Tibial nerve (tissue), 4 donors: ENCODE data around the gene LRPAP1. TPM values are rescaled to one million over a fixed set of nuclear protein-coding genes. Genes with fewer than 3 reads are reported as not detected.

Experiments
- DNase-seq, 2 donors: peaks; one replicate each; pipeline ENCODE4 v3.0.0-alpha.2; 2019; ENCODE audit warnings: low spot score in 2 of 2
- H3K27ac ChIP-seq, 4 donors: fragments of 200-600 bp; sonication (generic) in 3 of 4; one replicate each; pipeline ENCODE4 v1.5.1; 2017 to 2019; ENCODE audit warnings: mild to moderate bottlenecking in 1 of 4
- H3K27me3 ChIP-seq, 2 donors: fragments of 200-600 bp; sonication (generic) in 1 of 2; one replicate each; pipeline versions ENCODE4 v1.5.1 to v1.6.0; 2017 to 2019
- H3K36me3 ChIP-seq, 3 donors: fragments of 200-600 bp; sonication (generic); one replicate each; pipeline ENCODE4 v1.5.1; 2018 to 2019
- H3K4me1 ChIP-seq, 4 donors: fragments of 200-600 bp; sonication (generic) in 3 of 4; one replicate each; pipeline ENCODE4 v1.5.1; 2017 to 2019
- H3K4me3 ChIP-seq, 4 donors: fragments of 200-600 bp; sonication (generic) in 3 of 4; one replicate each; pipeline ENCODE4 v1.5.1; 2017 to 2019; ENCODE audit warnings: mild to moderate bottlenecking in 1 of 4, moderate library complexity in 1 of 4
- H3K9me3 ChIP-seq, 4 donors: fragments of 200-600 bp; sonication (generic) in 3 of 4; one replicate each; pipeline ENCODE4 v1.5.1; 2017 to 2019
- EP300 ChIP-seq, 2 donors: sonication (generic); formaldehyde crosslinking; IDR thresholded peaks; one replicate each; pipeline ENCODE4 v1.6.1; 2017; ENCODE audit warnings: antibody characterized with exemption in 2 of 2, mild to moderate bottlenecking in 1 of 2
- POLR2A ChIP-seq, 2 donors: fragments of 450-650 bp; IDR thresholded peaks; one replicate each; pipeline ENCODE4 v1.6.1; 2017; ENCODE audit warnings: antibody characterized with exemption in 2 of 2, mild to moderate bottlenecking in 2 of 2, moderate library complexity in 2 of 2
- WGBS, 2 donors: methylation state at CpG; one replicate each; pipeline ENCODE4 v1.1.5; 2018; 5-methylcytosine and 5-hydroxymethylcytosine counted together
- total RNA-seq, 4 donors: library from RNA; depleted of rRNA; stranded (reverse); fragments of >200 nt; gene quantifications; one replicate each; pipeline ENCODE4 v1.1.0, GENCODE V29; 2016
- TF ChIP-seq, protein P1 (sequence below), 5 experiments: fragments of 200-600 bp in 3 of 5; fragments of 450-650 bp in 2 of 5; sonication (generic) in 3 of 5; IDR thresholded peaks; one replicate each; pipeline ENCODE4 v1.5.1; 2016 to 2019; ENCODE audit warnings: antibody characterized with exemption in 5 of 5, mild to moderate bottlenecking in 3 of 5, moderate library complexity in 2 of 5

LRPAP1 gene
- total RNA-seq, 4 donors from 2014 or later, result 68.1 to 169 (median 108) TPM

- no peaks in the 10 kb centered on the region for H3K27me3 ChIP-seq
- H3K4me1 ChIP-seq, result no peaks in the 10 kb centered on the region
- 81 to 88% methylated on average over 8 to 9 of the region's 15 CpGs for WGBS, 2 donors
- TF ChIP-seq, protein P1, sequence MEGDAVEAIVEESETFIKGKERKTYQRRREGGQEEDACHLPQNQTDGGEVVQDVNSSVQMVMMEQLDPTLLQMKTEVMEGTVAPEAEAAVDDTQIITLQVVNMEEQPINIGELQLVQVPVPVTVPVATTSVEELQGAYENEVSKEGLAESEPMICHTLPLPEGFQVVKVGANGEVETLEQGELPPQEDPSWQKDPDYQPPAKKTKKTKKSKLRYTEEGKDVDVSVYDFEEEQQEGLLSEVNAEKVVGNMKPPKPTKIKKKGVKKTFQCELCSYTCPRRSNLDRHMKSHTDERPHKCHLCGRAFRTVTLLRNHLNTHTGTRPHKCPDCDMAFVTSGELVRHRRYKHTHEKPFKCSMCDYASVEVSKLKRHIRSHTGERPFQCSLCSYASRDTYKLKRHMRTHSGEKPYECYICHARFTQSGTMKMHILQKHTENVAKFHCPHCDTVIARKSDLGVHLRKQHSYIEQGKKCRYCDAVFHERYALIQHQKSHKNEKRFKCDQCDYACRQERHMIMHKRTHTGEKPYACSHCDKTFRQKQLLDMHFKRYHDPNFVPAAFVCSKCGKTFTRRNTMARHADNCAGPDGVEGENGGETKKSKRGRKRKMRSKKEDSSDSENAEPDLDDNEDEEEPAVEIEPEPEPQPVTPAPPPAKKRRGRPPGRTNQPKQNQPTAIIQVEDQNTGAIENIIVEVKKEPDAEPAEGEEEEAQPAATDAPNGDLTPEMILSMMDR (IDR thresholded peaks at IDR 0.05), result no peak
- no peak for TF ChIP-seq POLR2A (IDR thresholded peaks at IDR 0.05)
- TF ChIP-seq EP300 (IDR thresholded peaks at IDR 0.05), result no peak
- no peak for DNase-seq
- no peaks in the 10 kb centered on the region for H3K9me3 ChIP-seq
- H3K27ac ChIP-seq, result no peak overlapping the region
- H3K36me3 ChIP-seq, result peaks cover 0 to 89% (median 19%) of the 10 kb centered on the region in 3 donors
- H3K4me3 ChIP-seq, result no peak overlapping the region
These were observed 9.9 kb downstream of the LRPAP1 start for GRCh38 chr4:3522326-3522640.

DNA sequence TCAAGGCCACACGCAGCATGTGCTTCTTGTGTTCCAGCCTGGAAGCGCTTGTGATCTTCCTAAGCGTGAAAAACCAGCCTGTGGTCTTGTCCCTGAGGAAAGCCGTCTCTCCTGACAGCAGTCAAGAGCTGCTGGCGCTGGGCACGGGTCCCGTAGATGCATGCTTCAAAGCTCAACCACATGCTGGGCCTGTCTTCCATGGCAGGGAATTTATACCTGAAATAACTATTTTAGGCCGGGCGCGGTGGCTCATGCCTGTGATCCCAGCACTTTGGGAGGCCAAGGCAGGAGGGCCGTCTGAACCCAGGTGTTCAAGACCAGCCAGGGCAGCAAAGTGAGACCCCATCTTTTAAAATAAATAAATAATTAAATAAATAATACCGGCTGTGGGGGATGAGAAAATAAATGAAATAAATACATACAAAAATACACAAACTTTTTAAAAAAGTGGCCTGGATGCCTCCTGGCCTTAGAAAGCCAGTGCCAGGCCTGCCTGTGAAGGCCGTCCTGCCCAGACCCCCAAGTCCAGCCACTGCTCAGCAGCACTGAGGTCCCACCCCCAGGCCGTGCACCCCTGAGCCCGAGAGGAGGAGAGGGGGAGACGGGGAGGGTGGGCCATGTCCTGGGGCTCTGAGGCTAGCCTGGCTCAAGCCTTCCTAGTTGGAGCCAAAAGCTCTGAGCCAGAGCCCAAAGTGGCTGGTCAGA, 10.4 kb downstream of the LRPAP1 start:
- no peaks in the 10 kb centered on the region for H3K9me3 ChIP-seq
- H3K36me3 ChIP-seq, result peaks cover 0 to 93% (median 19%) of the 10 kb centered on the region in 3 donors
- no peaks in the 10 kb centered on the region for H3K4me1 ChIP-seq
- no peak overlapping the region for H3K4me3 ChIP-seq
- no peak for DNase-seq
- H3K27me3 ChIP-seq, result no peaks in the 10 kb centered on the region
- no peak overlapping the region for H3K27ac ChIP-seq
- 86 to 94% methylated on average over 15 to 16 of the region's 16 CpGs for WGBS, 2 donors
- TF ChIP-seq, protein P1 (IDR thresholded peaks at IDR 0.05), result no peak
- TF ChIP-seq EP300 (IDR thresholded peaks at IDR 0.05) (no peak), POLR2A (IDR thresholded peaks at IDR 0.05) (no peak)

GRCh38 chr4:3520796-3521600, 11.2 kb downstream of the LRPAP1 start:
- peaks cover 5 to 99% (median 24%) of the 10 kb centered on the region in 3 donors for H3K36me3 ChIP-seq
- no peaks in the 10 kb centered on the region for H3K9me3 ChIP-seq
- H3K27ac ChIP-seq, result no peak overlapping the region
- no peaks in the 10 kb centered on the region for H3K27me3 ChIP-seq
- no peak overlapping the region for H3K4me3 ChIP-seq
- DNase-seq, result no peak
- TF ChIP-seq EP300 (IDR thresholded peaks at IDR 0.05) (no peak), POLR2A (IDR thresholded peaks at IDR 0.05) (no peak)
- TF ChIP-seq, protein P1 (IDR thresholded peaks at IDR 0.05), result no peak
- no peaks in the 10 kb centered on the region for H3K4me1 ChIP-seq
- 81 to 85% methylated on average over 24 to 31 of the region's 31 CpGs for WGBS, 2 donors

- TF ChIP-seq POLR2A (IDR thresholded peaks at IDR 0.05), result no peak
- no peak for TF ChIP-seq EP300 (IDR thresholded peaks at IDR 0.05)
- TF ChIP-seq, protein P1 (IDR thresholded peaks at IDR 0.05), result no peak
- no peaks in the 10 kb centered on the region for H3K4me1 ChIP-seq
- WGBS, 2 donors, result 88 to 91% methylated on average over 11 of the region's 11 CpGs
- H3K27me3 ChIP-seq, result no peaks in the 10 kb centered on the region
- H3K27ac ChIP-seq, result no peak overlapping the region
- DNase-seq, result no peak
- no peak overlapping the region for H3K4me3 ChIP-seq
- peaks cover 5 to 99% (median 27%) of the 10 kb centered on the region in 3 donors for H3K36me3 ChIP-seq
- H3K9me3 ChIP-seq, result no peaks in the 10 kb centered on the region
These were observed 11.9 kb downstream of the LRPAP1 start for GRCh38 chr4:3520276-3520675.
